Fibroblast of the aortic adventitia (primary cell): ENCODE results near the gene TFPI. TPM values are rescaled to one million over a fixed set of nuclear protein-coding genes. Genes with fewer than 3 reads are reported as not detected.

Experiments used
- DNase-seq: peaks from one replicate; pipeline ENCODE4 v3.0.0-alpha.2; 2010; ENCODE audit warnings: low read depth
- H3K4me3 ChIP-seq: 2 replicates; pipeline ENCODE4 v1.5.1; 2011; ENCODE audit warnings: low read depth, mild to moderate bottlenecking, control low read depth, low read length, moderate library complexity
- total RNA-seq: library from RNA; depleted of rRNA; stranded (reverse); fragments of >200 nt; gene quantifications from 2 replicates; pipeline ENCODE4 v1.2.3, GENCODE V29; 2012; ENCODE audit warnings: low replicate concordance
- TF ChIP-seq, protein P1 (sequence below): IDR thresholded peaks from 2 replicates; pipeline ENCODE4 v1.5.1; 2011; ENCODE audit warnings: mild to moderate bottlenecking, low read length, control low read depth, inconsistent platforms; ENCODE audit not compliant: insufficient read depth

Gene TFPI
- total RNA-seq, 1 donor = 596 TPM

DNA sequence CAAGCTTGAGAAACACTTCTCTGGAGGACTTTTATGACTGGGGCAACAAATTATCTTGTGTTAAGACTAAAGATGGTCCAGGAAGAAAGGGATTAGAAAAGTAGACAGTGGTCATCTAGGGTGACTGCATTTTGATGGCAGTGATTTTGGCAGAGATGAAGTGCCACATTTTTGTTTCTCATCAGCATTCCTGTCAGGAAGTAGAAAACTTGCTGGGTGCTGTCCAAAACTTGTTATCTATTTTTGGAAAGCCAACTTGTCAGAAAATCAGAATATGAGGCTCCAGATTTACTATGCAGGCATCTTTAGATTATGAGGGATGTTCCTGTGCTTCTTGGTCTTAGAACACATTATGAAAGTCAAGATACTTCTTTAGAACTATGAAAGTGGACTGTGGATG lies 77.2 kb downstream of the TFPI start:
- DNase-seq = no peak
- TF ChIP-seq, protein P1, sequence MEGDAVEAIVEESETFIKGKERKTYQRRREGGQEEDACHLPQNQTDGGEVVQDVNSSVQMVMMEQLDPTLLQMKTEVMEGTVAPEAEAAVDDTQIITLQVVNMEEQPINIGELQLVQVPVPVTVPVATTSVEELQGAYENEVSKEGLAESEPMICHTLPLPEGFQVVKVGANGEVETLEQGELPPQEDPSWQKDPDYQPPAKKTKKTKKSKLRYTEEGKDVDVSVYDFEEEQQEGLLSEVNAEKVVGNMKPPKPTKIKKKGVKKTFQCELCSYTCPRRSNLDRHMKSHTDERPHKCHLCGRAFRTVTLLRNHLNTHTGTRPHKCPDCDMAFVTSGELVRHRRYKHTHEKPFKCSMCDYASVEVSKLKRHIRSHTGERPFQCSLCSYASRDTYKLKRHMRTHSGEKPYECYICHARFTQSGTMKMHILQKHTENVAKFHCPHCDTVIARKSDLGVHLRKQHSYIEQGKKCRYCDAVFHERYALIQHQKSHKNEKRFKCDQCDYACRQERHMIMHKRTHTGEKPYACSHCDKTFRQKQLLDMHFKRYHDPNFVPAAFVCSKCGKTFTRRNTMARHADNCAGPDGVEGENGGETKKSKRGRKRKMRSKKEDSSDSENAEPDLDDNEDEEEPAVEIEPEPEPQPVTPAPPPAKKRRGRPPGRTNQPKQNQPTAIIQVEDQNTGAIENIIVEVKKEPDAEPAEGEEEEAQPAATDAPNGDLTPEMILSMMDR = no peak
- no peak overlapping the region for H3K4me3 ChIP-seq

DNA sequence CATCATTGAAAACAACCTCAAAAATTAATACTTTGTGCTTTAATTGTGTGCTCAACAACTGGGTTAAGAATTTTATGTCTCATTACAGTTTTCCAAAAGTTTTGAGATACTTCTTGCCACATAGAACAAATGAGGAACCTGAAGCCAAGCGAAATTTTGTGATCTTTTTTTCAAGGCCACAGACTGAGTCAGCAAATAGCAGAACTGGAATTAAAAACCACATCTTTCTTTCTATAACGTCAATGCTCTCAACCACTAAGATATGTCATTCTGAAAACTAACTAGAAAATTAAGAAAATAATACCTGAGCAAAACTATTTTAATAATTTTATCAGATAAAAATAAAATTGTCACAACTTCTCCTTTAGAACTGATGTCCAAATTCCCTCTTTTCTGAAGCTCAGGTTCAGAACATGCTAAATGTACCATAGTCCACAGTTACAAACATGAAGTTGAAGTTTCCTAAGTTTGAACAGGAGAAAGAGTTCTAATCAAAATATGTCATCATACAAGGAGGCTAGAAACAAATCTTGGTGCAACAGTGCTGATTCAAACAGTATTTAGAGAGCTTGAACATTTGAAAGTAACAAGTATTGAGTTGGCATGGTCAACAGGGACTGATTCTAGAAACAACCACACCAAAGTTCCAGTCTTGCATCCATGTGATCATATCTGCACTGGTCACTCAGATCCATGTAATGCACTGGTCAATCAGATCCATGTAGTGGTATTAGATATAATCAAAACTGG lies 78.6 kb downstream of the TFPI start:
- DNase-seq = no peak
- no peak overlapping the region for H3K4me3 ChIP-seq
- TF ChIP-seq, protein P1 = no peak

DNA sequence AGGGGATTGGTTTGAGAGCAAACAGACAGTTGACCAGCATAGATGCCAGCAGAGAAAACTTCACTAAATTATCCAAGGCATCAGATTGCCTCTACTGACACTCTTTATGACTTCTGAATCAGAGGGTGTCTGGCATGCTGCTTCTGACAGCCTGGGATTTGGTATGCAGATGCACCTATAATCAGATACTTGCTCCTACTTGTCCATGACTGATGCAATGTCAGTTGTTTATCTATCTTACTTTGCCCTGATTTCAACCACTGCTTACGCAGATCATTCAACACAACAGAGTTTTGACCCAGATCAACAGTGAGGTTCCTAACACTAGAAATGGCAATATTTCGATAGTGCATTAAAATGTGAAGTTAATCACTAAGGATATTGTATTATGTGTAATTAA lies 83.5 kb downstream of the TFPI start:
- TF ChIP-seq, protein P1 = no peak
- DNase-seq = no peak
- H3K4me3 ChIP-seq = no peak overlapping the region

DNA sequence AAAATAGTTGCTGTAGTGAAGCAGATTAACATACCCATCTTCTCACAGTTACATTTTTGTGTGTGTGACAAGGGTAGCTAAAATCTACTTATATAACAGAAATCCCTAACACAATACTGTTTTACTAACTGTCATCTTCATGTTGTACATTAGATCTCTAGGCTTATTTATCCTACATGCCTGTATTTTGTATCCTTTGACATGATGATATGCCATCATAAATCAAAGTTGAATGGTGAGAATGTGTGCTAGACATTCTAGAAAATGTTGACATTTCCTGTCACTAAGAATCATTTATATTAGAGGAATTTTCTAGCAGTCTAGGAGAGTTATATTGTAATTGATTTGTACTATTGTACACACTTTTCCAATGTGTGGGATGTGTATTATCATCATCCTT lies 84.7 kb downstream of the TFPI start:
- DNase-seq = no peak
- TF ChIP-seq, protein P1 = no peak
- no peak overlapping the region for H3K4me3 ChIP-seq

DNA sequence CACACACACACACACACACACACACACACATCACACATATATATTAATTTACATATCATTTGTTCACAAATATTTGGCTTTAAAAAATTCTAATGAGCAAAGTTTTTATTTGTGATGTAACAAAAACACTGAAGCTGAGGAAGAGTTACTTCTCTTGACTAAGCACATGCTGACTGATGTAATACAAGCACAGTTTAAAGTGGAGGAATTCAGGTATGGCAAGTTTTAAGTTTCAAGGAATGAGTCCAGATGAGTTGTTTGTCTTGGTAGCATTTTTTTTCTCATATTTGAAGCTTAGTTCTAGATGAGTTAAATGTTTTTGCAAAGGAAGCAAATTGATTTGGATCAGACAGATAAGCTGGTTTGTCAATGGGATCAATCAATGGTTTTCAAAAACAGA lies 86.0 kb downstream of the TFPI start:
- no peak for DNase-seq
- TF ChIP-seq, protein P1 = no peak

DNA sequence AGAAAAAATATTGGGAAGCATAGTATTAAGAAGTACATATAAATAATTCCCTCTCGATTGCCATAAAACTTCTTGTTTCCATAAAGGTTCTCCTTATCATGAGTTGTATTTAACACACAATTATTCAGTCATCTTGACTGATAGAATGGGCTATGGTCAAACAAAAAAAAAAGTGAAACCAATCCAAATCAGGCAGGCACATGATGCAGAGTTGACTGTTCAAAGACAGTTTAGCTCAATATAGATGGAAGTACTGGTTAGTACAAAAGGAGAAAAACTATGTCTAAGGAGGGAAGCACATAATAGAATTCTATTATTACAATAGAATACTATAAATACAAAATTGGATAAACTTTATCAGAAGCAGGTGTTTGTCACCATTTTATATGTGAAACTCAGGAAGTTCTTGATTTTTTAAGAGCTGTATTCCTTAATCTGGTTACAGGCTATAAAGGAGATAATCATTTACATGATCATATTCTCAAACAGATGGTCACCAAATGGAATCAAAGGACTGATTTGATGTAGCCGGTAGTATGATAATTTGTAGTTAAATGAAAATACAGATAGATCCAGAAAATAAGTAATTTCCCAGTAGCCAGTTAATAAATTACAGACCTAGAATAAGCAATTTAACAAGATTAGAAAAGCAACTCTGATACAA lies 88.0 kb downstream of the TFPI start:
- H3K4me3 ChIP-seq = no peak overlapping the region
- TF ChIP-seq, protein P1 = no peak
- DNase-seq = no peak

More for the DNA sequence above, 86.0 kb downstream of the TFPI start:
- H3K4me3 ChIP-seq = no peak overlapping the region

DNA sequence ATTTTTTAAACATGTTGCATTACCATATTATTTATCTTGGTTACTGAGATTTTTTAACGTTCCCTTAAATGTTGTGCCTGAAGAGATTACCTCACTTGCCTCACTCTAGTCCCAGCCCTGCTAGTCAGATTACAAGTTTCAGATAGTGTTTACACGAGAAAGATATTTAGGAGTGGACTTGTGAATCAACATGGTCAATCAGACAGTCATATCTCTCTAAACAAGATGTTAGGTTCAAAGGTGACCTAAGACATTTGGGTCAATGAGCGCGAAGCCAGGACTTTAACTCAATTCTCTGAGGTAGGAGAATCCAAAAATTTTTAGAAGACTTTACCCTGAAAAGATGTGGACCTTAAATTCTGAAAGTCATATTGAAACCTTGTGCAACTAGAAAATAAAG lies 91.4 kb downstream of the TFPI start:
- TF ChIP-seq, protein P1 = no peak
- H3K4me3 ChIP-seq = no peak overlapping the region
- no peak for DNase-seq
